Osteocyte (in vitro differentiated cells): ENCODE data around the gene RAB44. TPM values are rescaled to one million over a fixed set of nuclear protein-coding genes. Genes with fewer than 3 reads are reported as not detected.

Experiments
- DNase-seq: peaks from one replicate; pipeline ENCODE4 v3.0.0; 2021; ENCODE audit warnings: mixed read lengths; ENCODE audit not compliant: unreplicated experiment; ENCODE audit errors: extremely low spot score
- H3K27ac Mint-ChIP-seq: one replicate; pipeline ENCODE4 v1.8.0; 2021; ENCODE audit warnings: mild to moderate bottlenecking, mixed read lengths; ENCODE audit not compliant: unreplicated experiment
- H3K27me3 Mint-ChIP-seq: one replicate; pipeline ENCODE4 v1.8.0; 2021; ENCODE audit warnings: mixed read lengths; ENCODE audit not compliant: unreplicated experiment
- H3K36me3 Mint-ChIP-seq: one replicate; pipeline ENCODE4 v1.8.0; 2021; ENCODE audit warnings: mixed read lengths; ENCODE audit not compliant: unreplicated experiment
- H3K4me1 Mint-ChIP-seq: one replicate; pipeline ENCODE4 v1.8.0; 2021; ENCODE audit warnings: mixed read lengths; ENCODE audit not compliant: unreplicated experiment
- H3K4me3 Mint-ChIP-seq: one replicate; pipeline ENCODE4 v1.8.0; 2021; ENCODE audit warnings: mild to moderate bottlenecking, moderate library complexity, mixed read lengths; ENCODE audit not compliant: unreplicated experiment
- H3K9me3 Mint-ChIP-seq: one replicate; pipeline ENCODE4 v1.8.0; 2021; ENCODE audit warnings: mixed read lengths; ENCODE audit not compliant: unreplicated experiment
- CTCF ChIP-seq: fragments of 200-600 bp; sonication (generic); IDR thresholded peaks from 2 replicates; pipeline ENCODE4 v1.5.0; 2021; ENCODE audit warnings: antibody characterized with exemption, mild to moderate bottlenecking, moderate library complexity
- total RNA-seq: library from RNA; stranded (reverse); gene quantifications from 2 replicates; pipeline ENCODE4 v1.2.1, GENCODE V29; 2021

Gene RAB44
- total RNA-seq, 1 donor from 2014 or later = not detected

GRCh38 chr6:36700071-36700812 lies 2.6 kb downstream of the RAB44 start:
- H3K27me3 Mint-ChIP-seq = peaks cover 7% of the 10 kb centered on the region
- no peak for TF ChIP-seq CTCF
- no peak for DNase-seq
- no peak overlapping the region for H3K4me3 Mint-ChIP-seq
- no peaks in the 10 kb centered on the region for H3K4me1 Mint-ChIP-seq
- no peaks in the 10 kb centered on the region for H3K9me3 Mint-ChIP-seq
- H3K27ac Mint-ChIP-seq = no peak overlapping the region
- H3K36me3 Mint-ChIP-seq = no peaks in the 10 kb centered on the region

GRCh38 chr6:36700831-36701230 lies 3.2 kb downstream of the RAB44 start:
- no peaks in the 10 kb centered on the region for H3K36me3 Mint-ChIP-seq
- H3K27me3 Mint-ChIP-seq = peaks cover 7% of the 10 kb centered on the region
- H3K27ac Mint-ChIP-seq = no peak overlapping the region
- no peaks in the 10 kb centered on the region for H3K9me3 Mint-ChIP-seq
- no peak for TF ChIP-seq CTCF
- DNase-seq = no peak
- no peaks in the 10 kb centered on the region for H3K4me1 Mint-ChIP-seq
- H3K4me3 Mint-ChIP-seq = no peak overlapping the region

GRCh38 chr6:36701401-36701991 lies 3.9 kb downstream of the RAB44 start:
- Mint-ChIP-seq H3K36me3 (no peaks in the 10 kb centered on the region), H3K4me3 (no peak overlapping the region), H3K9me3 (no peaks in the 10 kb centered on the region), H3K27me3 (peaks cover 7% of the 10 kb centered on the region), H3K27ac (no peak overlapping the region), H3K4me1 (no peaks in the 10 kb centered on the region)
- DNase-seq = no peak
- TF ChIP-seq CTCF = no peak

- no peak for TF ChIP-seq CTCF
- no peak overlapping the region for H3K27ac Mint-ChIP-seq
- no peak overlapping the region for H3K4me3 Mint-ChIP-seq
- peaks cover 7% of the 10 kb centered on the region for H3K27me3 Mint-ChIP-seq
- no peaks in the 10 kb centered on the region for H3K36me3 Mint-ChIP-seq
- DNase-seq = no peak
- H3K9me3 Mint-ChIP-seq = no peaks in the 10 kb centered on the region
- no peaks in the 10 kb centered on the region for H3K4me1 Mint-ChIP-seq
Observed at GRCh38 chr6:36702656-36703055, 5.0 kb downstream of the RAB44 start.

- Mint-ChIP-seq H3K9me3 (no peaks in the 10 kb centered on the region), H3K27ac (no peak overlapping the region), H3K4me3 (no peak overlapping the region), H3K36me3 (no peaks in the 10 kb centered on the region), H3K27me3 (peaks cover 7% of the 10 kb centered on the region), H3K4me1 (no peaks in the 10 kb centered on the region)
- no peak for DNase-seq
- TF ChIP-seq CTCF = no peak
Observed at GRCh38 chr6:36703081-36703606, 5.5 kb downstream of the RAB44 start.
